ENCODE data around the gene USP24.

DNA sequence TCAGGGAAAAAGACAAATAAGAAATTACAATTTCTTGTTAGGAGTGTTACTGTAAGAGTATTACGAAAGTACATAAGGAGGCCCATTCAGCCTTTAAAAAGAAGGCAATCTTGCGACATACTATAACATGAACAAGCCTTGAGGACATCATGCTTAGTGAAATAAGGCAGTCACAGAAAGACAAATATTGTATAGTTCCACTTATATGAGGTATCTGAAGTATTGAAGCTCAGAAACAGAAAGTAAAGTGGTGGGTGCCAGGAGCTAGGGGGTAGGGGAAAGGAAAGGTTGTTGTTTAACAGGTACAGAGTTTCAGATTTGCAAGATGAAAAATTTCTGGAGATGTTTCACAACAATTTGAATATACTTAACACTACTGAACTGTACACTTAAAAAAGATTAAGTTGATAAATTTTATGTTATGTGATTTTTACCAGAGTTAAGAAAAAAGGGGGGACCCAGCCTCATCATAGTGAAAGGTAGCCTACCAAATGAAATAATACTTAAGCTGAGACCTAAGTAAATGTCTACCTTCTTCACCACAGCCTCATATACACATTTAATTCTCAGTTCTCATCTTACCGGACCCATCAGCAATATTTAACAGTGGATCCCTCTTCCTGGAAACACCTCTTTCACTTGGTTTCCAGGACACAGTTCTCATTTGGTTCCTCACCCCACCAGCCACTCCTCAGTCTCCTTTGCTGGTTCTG is 19.5 kb downstream of the USP24 start:
- TF ChIP-seq EP300 (IDR thresholded peaks at IDR 0.05) (no peak), POLR2A (IDR thresholded peaks at IDR 0.05) (no peak), POLR2AphosphoS5 (IDR thresholded peaks at IDR 0.05) (no peak)
- TF ChIP-seq, protein P1, sequence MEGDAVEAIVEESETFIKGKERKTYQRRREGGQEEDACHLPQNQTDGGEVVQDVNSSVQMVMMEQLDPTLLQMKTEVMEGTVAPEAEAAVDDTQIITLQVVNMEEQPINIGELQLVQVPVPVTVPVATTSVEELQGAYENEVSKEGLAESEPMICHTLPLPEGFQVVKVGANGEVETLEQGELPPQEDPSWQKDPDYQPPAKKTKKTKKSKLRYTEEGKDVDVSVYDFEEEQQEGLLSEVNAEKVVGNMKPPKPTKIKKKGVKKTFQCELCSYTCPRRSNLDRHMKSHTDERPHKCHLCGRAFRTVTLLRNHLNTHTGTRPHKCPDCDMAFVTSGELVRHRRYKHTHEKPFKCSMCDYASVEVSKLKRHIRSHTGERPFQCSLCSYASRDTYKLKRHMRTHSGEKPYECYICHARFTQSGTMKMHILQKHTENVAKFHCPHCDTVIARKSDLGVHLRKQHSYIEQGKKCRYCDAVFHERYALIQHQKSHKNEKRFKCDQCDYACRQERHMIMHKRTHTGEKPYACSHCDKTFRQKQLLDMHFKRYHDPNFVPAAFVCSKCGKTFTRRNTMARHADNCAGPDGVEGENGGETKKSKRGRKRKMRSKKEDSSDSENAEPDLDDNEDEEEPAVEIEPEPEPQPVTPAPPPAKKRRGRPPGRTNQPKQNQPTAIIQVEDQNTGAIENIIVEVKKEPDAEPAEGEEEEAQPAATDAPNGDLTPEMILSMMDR (IDR thresholded peaks at IDR 0.05), result no peak
